ENCODE data around the gene MOB1B.
"Not testable (repeated sequence)": the region's sequence is repeated elsewhere in the genome, so short reads cannot be mapped to it uniquely, and the experiment has no call there.

MOB1B gene

DNA sequence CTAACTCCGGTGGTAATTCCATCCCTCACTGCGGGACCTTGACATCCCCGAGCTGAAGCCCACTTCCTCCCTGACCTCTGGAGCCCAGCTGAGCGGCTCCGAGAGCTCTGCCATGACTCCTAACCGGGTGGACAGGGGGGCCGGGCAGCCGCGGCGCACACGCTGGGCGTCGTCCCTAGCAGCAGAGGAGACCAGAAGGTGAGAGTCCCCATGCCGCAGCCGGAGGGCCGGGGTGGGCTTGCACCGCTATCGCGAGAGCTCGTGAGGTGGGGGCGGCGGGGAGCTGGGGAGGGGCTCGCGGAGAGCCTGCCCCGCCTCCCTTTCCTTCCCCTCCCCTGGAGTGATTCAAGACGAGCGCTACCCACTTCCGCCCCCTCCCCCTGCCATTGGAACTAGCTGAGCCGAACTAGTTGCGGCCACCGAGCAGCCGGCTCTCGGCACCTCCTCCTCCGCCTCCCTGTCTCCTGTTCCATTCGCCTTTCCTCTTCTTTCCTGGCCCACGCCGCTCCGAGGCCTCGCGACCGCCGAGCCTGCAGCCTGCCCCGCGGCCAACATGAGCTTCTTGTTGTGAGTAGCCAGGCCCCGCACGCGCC lies at the start of gene MOB1B:
Gene MOB1B (plus strand): TSS at position 386 of the 593 bp plus-strand sequence. CDS start 168 bp downstream, at position 554.
- peak; percentile 86 for DNase-seq

DNA sequence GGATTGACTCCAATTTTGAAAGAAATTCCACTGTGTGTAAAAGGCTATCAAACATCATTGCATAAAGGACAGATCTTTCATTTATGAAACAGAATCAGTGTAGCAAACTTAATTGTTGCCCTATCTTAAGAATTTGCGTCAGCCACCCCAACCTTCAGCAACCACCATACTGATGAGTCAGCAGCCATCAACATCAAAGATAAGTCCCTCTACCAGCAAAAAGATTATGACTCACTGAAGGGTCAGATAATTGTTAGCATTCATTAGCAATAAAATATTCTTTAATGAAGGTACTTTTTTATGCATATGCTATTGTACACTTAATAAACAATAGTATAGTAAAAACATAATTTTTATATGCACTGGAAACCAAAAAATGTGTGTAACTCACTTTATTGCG lies 46.7 kb upstream of the MOB1B start:
- DNase-seq, result no peak

DNA sequence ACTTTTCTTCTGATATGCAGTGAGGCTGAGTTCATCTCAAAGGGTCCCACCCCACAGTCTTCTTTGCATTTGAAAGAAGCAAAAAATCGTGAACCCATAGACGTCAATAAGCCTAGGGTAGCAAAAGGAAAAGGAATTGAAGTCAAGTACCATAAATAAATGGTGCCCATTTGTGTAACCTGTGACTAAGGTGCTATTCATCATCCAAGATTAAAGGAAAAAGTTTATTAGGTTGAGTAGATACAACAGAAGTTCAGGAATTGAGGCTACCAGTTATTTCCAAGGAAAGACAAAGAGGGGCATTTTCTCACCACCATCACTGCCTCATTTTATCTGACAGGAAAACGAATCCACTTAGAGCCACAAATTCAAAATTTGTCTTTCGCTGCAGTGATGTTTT lies 43.7 kb upstream of the MOB1B start:
- DNase-seq, result no peak

DNA sequence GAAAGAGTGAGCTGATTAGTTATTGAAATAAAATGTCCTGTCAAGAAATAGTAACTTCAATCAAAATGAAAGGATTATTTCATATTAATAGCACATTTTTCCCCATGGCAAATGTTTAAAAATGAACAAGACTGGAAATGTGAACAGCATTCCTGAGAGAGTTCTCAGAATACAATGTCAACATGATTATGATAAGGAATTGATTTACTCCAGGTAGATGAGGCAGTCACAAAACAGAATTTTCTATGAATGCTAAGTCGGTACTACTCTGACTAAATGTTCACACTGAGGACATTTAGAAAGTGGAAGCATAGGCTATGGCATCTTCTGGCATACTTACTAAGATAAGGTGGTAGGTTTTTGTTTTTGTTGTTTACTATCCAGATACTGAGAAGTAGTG lies 43.1 kb upstream of the MOB1B start:
- DNase-seq, result no peak

DNA sequence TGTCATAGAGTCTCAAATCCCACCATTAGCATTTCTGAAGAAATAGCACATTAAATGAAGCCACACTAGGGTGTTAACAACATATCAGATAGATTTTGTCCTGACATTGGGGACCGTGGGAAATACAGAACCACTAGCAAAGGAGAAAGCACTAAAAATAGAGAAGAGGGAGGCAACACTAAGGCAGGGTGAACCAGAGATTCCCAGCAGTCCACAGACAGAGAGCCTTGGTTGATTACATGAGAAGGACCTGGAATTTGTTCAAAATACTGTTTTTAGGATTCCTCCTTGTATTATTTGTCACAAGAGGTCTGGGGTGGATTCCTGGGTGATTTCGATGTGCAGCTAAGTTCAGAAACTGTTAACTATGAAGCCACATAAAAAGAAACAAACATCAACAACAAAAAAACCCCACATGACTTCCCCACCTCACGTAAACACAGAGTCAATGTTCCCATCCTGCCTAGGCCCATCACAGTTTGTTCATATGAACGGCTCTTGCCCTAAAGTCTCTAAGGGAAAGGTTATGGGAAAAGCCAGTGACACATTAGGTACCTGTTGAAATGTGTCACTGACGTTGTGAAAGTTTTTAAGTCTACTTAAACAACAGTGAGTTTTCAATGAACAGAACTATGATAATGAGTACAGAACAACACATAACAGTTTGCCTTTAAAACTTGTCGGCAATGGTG lies 38.9 kb upstream of the MOB1B start:
- peak; percentile 16 for DNase-seq

DNA sequence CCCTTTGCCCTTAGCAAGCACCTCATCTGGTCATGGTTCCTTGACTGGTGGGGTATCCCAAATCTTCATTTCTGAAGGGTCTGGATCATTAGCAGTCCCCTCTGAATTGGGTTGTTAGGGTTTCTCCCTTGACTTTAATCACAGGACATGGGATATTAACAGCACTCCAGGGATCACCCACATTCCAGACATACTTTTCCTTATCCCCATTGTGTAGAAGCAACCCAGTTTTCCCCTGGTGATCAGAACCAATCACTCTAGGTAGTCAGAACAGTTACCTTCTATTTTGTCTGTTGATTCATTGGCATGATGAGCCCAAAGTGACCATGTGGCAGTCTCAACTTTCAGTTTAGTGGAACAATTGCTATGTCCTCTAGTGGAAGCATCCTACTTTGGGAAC lies 33.4 kb upstream of the MOB1B start:
- no peak for DNase-seq

DNA sequence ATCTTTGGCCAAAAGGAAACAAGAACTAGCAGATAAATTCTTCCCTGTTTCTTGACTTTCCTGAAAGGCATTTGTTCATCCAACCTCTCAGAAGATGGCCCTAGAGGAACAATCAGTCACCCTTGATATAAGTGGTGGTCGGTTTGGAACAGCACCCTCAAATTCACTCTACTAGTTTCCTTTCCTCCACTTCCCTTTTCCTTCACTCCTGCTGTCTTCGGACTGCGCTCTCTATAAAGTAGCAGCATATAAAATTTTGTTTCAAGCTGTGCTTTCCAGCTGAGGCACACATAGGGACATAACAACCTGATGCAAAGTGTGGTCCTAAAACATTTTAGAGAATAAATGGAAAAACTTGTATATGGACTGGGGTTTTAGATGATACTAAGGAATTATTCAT lies 29.0 kb upstream of the MOB1B start:
- no peak for DNase-seq

DNA sequence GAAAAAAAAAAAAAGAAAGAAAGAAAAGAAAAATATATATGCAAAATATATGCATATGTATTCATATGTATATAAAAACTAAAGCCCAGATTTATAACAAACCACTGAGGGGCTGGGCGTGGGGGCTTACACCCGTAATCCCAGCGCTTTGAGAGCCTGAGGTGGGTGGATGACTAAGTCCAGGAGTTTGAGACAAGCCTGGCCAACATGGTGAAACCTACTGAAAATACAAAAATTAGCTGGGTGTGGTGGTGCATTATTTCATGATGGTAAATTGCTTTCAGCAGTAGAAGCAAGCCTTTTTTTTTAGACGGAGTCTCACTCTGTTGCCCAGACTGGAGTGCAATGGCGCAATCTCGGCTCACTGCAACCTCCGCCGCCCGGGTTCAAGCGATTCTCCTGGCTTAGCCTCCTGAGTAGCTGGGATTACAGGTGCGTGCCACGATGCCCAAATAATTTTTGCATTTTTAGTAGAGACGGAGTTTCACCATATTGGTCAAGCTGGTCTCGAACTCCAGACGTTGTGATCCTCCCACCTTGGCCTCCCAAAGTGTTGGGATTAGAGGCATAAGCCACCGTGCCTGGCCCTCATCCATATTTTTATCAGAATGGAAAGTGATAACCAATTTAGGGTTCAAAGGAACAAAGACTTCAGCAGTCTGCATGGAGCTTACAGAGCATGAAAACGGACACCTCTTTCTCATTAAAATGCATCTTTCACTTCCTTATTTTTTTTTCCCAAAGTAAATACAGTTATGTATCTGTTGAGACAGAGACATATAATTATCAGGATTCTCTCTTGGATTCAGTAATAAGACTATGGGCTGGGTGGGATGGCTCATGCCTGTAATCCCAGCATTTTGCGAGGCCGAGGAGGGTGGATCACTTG lies 27.7 kb upstream of the MOB1B start:
- DNase-seq, result no peak

DNA sequence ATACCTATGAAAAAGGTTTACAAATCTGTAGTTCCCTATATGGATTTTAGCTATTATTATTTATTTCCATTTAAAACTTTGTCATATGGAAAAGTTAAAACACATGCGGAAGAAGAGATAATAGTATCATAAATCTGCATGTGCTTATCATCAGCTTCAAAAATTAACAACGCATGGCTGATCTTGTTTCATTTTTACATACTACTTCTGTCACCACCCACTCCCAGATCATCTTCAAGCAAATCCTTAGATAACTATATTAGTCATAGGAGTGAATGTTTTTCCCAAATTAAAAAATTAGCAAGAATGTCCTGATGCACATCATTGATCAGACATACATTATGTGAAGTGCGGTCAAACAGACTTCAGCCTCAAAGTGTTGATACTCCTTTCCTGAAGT lies 24.6 kb upstream of the MOB1B start:
- DNase-seq, result no peak

DNA sequence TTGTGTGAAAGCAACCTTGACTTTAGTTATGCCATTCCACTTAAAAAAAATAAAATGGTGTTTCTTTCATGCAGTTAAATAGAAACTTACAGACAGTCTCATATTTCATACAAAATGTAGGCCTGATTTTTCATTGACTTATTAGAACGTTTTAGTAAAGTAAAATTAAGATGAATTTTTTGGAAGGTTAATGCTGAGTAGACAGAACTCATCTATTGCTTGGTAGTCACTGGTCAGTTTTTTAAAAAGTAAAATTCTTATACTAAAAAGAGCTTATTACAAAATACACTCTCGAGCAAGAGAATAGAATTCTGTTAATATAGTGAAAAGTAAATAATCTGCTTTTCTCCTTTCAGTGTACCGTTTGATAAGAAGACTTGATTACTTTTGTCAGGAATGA lies 21.4 kb upstream of the MOB1B start:
- DNase-seq, result no peak

DNA sequence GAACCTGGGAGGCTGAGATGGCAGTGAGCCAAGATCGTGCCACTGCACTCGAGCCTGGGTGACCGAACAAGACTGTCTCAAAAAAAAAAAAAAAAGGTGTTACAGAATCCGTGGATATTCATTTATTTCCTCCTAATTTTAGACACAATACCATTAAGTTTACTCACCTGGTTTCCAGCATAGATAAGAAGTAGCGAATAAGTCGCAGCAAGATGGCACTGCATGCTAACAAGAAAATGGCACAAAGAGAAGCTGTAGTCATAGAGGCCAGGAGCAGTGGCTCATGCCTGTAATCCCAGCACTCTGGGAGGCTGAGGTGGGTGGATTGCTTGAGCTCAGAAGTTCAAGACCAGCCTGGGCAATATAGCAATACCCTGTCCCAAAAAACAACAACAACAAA lies 17.0 kb upstream of the MOB1B start:
- DNase-seq, result no peak

DNA sequence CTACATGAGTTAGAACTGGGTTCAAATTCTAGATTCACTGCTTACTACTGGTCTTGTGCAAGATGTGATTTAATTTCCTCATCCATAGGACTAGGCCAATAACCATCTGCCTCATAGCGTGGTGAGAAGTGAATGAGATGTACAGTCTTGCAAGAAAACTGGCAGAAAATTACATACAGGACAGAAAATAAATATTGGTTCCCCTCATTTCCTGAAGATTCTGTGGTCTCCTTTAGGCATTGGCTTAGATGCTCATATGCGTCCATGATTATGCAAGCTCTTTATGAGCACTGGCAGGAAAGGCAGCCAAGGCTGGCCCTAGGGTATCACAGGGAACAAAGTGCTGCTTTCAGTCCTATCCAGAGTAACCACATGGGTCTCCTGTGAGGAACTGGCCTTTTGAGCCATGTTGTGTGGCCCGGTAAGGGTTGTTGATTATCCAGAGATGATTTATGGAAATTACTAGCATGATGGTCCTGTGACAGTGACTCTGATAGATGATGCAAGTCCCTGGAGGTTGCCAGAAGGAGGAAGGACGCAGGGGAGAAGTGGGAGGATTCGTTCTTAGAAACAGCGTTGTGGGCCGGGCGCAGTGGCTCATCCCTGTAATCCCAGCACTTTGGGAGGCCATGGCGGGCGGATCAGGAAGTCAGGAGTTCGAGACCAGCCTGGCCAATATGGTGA lies 9.9 kb upstream of the MOB1B start:
- DNase-seq, result no peak

DNA sequence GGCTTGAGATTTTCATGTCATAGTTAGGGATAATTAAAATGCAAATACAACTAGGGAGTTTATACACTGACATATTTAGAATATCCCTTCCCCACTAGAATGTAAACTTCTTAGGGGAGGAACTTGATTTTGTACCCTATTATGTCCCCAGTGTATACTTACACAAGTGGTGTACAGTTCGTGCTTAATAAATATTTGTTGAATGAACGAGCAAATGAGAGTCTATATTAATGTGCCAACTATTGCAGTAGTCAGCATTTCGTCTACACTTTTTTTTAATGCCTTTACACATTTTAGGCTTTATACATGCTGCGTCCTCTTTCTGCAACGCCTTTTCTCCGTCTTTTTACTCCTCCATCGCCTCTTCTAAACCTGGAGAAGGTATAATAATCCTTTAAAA lies 8.4 kb upstream of the MOB1B start:
- DNase-seq, result no peak

DNA sequence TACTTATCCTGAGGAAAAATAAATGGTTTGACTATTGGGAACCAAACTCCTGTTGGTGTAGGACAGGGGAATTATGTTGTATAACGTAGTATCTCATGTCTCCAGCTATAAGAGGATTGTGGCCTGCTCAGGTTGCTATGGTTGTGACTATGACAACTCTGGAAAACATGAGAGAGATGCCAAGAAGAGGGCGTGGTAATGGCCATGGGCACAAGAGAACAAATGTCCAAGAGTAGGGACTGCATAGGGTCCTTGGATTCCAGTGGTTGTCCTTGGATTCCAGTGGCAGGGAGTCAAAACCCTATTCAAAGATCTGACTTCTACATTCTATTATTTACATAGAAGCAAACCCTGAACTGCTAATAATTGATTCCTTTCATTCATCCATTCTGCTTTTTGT lies 6.8 kb upstream of the MOB1B start:
- no peak for DNase-seq

DNA sequence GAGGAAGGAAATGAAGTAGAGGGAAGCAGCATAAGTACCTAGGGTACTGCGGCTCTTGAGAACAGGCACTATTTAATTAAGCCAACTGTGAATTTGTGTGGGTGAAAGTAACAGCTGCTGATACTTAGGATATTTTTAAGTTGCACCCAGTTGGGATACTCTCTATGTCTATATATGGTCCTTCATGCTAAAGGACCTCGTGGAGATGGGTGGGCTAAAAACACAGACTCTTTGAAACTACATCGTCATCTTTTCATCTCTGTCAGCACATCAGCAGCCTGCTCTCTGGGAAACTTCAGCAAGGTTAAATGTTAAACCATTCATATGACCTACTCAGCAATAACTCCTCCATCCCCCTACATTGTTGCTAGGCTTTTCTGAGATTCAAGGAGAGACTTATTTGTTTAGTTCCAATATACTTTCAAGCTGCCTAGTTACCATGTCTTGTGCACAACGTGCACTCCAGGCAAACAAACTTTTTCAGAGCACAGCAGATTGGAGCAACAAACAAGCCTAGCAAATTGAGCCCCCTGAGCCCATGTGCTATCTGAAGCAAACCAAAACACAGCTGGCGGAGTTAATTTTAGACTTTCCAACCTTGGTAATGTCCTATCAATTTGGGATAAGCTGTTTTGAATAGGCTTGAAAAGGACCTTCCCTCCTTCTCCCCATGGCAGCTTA lies 6.2 kb upstream of the MOB1B start:
- no peak for DNase-seq

DNA sequence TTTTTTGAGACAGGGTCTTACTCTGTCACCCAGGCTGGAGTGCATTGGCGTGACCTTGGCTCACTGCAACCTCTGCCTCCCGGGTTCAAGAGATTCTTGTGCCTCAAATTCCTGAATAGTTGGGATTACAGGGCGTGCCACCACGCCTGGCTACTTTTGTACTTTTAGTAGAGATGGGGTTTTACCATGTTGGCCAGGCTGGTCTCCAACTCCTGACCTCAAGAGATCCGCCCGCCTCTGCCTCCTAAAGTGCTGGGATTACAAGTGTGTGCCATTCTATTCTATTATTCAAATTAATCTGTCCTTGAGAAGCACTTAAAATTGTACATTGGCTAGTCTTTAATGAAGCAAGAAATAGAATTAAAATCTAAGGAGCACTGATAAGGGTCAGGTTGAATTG lies 3.6 kb upstream of the MOB1B start:
- not testable (repeated sequence) for DNase-seq

DNA sequence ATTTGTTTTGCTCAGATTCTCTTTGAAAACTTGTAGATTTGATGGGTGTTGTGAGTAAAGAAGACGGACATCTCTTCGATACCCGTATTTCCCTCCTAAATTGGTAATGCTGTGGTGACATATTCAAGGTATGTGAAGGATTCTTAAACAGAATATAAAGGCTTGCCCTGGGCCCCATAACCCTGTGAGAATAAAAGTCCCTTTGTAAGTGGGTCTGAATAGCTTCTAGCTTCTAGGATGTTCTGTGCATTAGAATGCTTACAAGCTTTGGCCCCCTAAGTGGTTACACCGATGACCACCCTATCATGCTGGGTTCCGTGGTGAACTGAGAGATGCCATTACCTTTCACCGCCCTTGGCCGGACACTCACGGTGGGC lies 574 bp upstream of the MOB1B start:
- DNase-seq, result no peak

DNA sequence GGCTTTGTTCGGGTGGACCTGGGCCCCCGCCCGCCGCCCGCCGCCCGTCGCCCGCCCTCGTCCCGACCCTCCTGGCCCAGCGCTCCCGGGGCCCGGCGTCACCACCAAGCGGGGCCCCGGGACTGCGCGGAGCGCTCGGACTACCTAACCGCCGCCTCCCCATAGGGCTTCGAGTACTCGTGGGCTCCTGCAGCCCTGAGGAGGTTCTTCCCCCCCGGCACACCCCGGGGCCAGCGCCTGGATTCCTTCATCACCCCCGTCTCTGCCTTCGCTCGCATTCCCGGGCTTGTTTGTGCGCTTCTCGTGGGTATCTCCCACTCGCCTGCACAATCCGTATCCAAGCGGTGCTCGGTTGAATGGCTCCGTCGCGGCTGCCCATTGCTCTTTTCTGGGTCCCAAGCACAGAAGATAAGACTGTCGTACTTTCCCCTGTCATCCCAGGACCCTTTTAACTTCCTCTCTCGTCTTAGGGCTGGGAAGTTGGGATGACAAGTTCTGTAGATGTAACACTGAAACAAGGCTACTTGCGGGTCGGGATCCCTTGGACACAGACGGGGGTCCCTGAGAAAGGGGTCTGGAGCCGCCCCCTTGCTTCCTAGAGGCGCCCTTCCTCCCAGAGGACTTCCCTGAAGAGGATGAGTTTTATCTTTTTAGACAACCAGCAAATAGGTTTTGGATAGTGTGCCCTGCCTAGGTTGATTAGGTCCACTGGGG lies 565 bp downstream of the MOB1B start:
- DNase-seq, result peak; percentile 2

DNA sequence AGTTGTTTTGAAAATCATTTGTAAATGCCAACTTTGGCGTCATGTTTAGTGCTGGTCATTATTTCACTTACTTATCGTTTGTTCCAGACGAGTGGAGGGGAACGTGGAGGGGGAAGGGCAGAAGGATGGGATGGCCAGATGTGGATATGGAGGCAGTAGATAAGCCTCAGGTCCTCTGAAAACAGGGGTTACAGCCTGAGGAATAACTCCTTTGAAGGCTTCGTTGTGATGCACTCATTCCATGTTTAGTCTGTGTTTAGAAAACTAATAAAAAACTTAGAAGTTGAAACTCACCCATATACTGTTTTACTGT lies 1.1 kb downstream of the MOB1B start:
- DNase-seq, result no peak

DNA sequence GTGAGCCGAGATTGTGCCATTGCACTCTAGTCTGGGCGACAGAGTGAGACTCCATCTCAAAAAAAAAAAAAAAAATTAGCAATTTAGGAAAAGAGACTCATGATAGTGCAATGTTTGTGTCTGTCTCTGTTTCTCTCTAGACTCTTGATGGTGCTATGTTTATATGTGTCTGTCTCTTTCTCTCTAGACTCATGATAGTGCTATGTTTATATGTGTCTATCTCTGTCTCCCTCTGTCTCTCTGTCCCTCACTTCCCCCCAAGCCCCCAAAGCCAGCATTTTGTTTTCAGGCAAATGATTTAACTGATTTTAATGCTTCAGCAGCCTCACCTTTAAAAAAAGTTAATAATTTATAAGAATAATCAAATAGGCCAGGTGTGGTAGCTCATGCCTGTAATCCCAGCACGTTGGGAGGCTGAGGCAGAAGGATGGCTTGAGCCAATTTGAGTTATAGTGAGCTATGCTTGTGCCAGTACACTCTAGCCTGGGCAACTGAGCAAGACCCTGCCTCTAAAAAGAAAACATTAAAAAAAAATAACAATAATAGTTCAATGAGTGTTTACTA lies 6.9 kb downstream of the MOB1B start:
- no peak for DNase-seq

DNA sequence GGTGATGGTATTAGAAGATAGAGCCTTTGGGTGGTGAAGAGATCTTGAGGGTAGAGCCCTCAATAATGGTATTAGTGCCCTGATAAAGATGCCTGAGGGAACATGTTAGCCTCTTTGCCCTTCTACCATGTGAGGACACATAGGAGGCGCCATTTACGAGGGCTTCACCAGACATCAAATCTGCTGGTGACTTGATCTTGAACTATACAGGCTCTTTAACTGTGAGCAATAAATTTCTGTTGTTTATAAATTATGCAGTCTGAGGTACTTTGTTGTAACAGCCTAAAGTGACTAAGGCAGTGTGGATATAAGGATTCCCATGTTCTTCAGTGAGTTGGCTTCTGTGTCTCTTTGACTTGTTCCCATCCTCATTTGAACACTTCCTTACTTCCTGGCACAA lies 11.8 kb downstream of the MOB1B start:
- DNase-seq, result no peak

DNA sequence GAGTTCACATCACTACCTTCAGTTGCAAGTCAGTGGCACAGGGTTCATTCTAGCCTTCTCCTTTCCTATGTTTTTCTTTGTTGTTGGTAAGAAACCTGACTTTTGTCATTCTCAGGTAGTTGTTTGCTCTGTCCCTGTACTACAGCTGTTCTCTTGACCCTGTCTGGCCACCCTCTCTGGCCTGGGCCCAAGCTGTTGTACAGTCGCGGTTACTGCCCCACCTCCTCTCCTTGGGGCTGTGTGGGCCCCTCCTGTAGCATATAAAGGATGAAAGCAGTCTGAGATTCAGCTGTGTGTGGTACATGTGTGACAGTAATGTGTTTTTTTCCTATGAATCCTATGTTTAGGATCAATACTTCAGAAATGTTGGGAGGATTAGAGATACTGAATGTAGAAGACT lies 12.5 kb downstream of the MOB1B start:
- DNase-seq, result no peak

All from stimulated activated CD4-positive, alpha-beta T cell treated with anti-CD3 and anti-CD28 coated beads, Interleukin-1b, Interleukin-23, amount 100 ng/mL, for 48 hours (primary cell).